ENCODE data around the gene PTGES2.

GRCh38 chr9:128124451-128124850 is 3.1 kb downstream of the PTGES2 start:
- TF ChIP-seq SUZ12 (IDR thresholded peaks at IDR 0.05) (no peak), FOXA1 (IDR thresholded peaks at IDR 0.05) (no peak), FOXM1 (IDR thresholded peaks at IDR 0.05; ENCODE audit: borderline replicate concordance) (no peak), HDGF (IDR thresholded peaks at IDR 0.05; ENCODE audit: borderline replicate concordance) (0 out of 2 replicates have a peak, but pooled peaks have one; percentile 7)

Measured in HEK293T (cell line).